Osteoblast (primary cell): ENCODE data around the gene EYS. TPM values are rescaled to one million over a fixed set of nuclear protein-coding genes. Genes with fewer than 3 reads are reported as not detected.

ENCODE experiments used
- DNase-seq: peaks from one replicate; pipeline ENCODE4 v3.0.0; 2011; ENCODE audit warnings: low spot score, mixed read lengths; ENCODE audit not compliant: insufficient read length; ENCODE audit errors: missing footprints
- H2AFZ ChIP-seq: 2 replicates; pipeline ENCODE4 v1.6.0; 2011; ENCODE audit warnings: mild to moderate bottlenecking, low read length
- H3K27ac ChIP-seq: 2 replicates; pipeline ENCODE4 v1.5.1; 2011; ENCODE audit warnings: mild to moderate bottlenecking, low read depth, low read length, moderate library complexity
- H3K27me3 ChIP-seq: 2 replicates; pipeline ENCODE4 v1.6.0; 2012; ENCODE audit warnings: mild to moderate bottlenecking, control low read depth, inconsistent platforms, low read length, moderate library complexity; ENCODE audit not compliant: insufficient read depth
- H3K36me3 ChIP-seq: 2 replicates; pipeline ENCODE4 v1.5.1; 2011; ENCODE audit warnings: mild to moderate bottlenecking, low read length, control low read depth, moderate library complexity; ENCODE audit not compliant: insufficient read depth
- H3K4me1 ChIP-seq: 2 replicates; pipeline ENCODE4 v1.5.1; 2011; ENCODE audit warnings: mild to moderate bottlenecking, low read length, control low read depth, moderate library complexity; ENCODE audit not compliant: insufficient read depth
- H3K4me2 ChIP-seq: 2 replicates; pipeline ENCODE4 v1.6.0; 2011; ENCODE audit warnings: mild to moderate bottlenecking, low read length; ENCODE audit not compliant: insufficient read depth
- H3K4me3 ChIP-seq: fragments of 200-600 bp; sonication (generic); 3 replicates; pipeline ENCODE4 v1.5.1; 2012; ENCODE audit warnings: mild to moderate bottlenecking, low read length, inconsistent platforms; ENCODE audit not compliant: insufficient read depth
- H3K79me2 ChIP-seq: 2 replicates; pipeline ENCODE4 v1.6.0; 2012; ENCODE audit warnings: mild to moderate bottlenecking, low read length, control low read depth, inconsistent platforms; ENCODE audit not compliant: insufficient read depth
- H3K9me3 ChIP-seq: 2 replicates; pipeline ENCODE4 v1.5.1; 2011; ENCODE audit warnings: low read depth, low read length, control low read depth
- H4K20me1 ChIP-seq: 2 replicates; pipeline ENCODE4 v1.6.0; 2012; ENCODE audit warnings: mild to moderate bottlenecking, low read length, control low read depth; ENCODE audit not compliant: insufficient read depth
- CTCF ChIP-seq: IDR thresholded peaks from 2 replicates; pipeline ENCODE4 v1.5.1; 2011; ENCODE audit warnings: mild to moderate bottlenecking, low read depth, low read length, moderate library complexity; ENCODE audit errors: extremely low read depth
- total RNA-seq: library from RNA; depleted of rRNA; stranded (reverse); fragments of >200 nt; gene quantifications from 2 replicates; pipeline ENCODE4 v1.2.3, GENCODE V29; 2012

Gene EYS
- total RNA-seq, 1 donor: under 0.01 TPM

GRCh38 chr6:63985223-63985622, 1721.8 kb downstream of the EYS start:
- Histone ChIP-seq H3K9me3 (no peaks in the 10 kb centered on the region), H3K4me2 (no peak overlapping the region), H3K36me3 (no peaks in the 10 kb centered on the region), H3K27me3 (no peaks in the 10 kb centered on the region), H3K4me3 (no peak overlapping the region), H3K27ac (no peak overlapping the region), H3K79me2 (no peaks in the 10 kb centered on the region), H4K20me1 (no peaks in the 10 kb centered on the region), H3K4me1 (no peaks in the 10 kb centered on the region), H2AFZ (no peak overlapping the region)
- no peak for TF ChIP-seq CTCF
- no peak for DNase-seq

GRCh38 chr6:63975699-63976098, 1731.3 kb downstream of the EYS start:
- Histone ChIP-seq H2AFZ (no peak overlapping the region), H3K36me3 (no peaks in the 10 kb centered on the region), H3K27ac (no peak overlapping the region), H3K79me2 (no peaks in the 10 kb centered on the region), H3K4me2 (no peak overlapping the region), H3K4me1 (no peaks in the 10 kb centered on the region), H3K27me3 (no peaks in the 10 kb centered on the region), H4K20me1 (no peaks in the 10 kb centered on the region), H3K4me3 (no peak overlapping the region), H3K9me3 (no peaks in the 10 kb centered on the region)
- TF ChIP-seq CTCF: no peak
- DNase-seq: no peak

- Histone ChIP-seq H3K79me2 (no peaks in the 10 kb centered on the region), H3K9me3 (no peaks in the 10 kb centered on the region), H3K4me1 (no peaks in the 10 kb centered on the region), H3K27me3 (no peaks in the 10 kb centered on the region), H4K20me1 (no peaks in the 10 kb centered on the region), H3K27ac (no peak overlapping the region), H3K4me2 (no peak overlapping the region), H2AFZ (no peak overlapping the region), H3K36me3 (no peaks in the 10 kb centered on the region), H3K4me3 (no peak overlapping the region)
- no peak for TF ChIP-seq CTCF
- no peak for DNase-seq
Measured at GRCh38 chr6:63968650-63969049, 1738.4 kb downstream of the EYS start.

GRCh38 chr6:63964366-63964765, 1742.7 kb downstream of the EYS start:
- Histone ChIP-seq H3K27ac (no peak overlapping the region), H3K27me3 (no peaks in the 10 kb centered on the region), H3K4me3 (no peak overlapping the region), H3K4me1 (no peaks in the 10 kb centered on the region), H3K4me2 (no peak overlapping the region), H4K20me1 (no peaks in the 10 kb centered on the region), H3K79me2 (no peaks in the 10 kb centered on the region), H2AFZ (no peak overlapping the region), H3K36me3 (no peaks in the 10 kb centered on the region), H3K9me3 (no peaks in the 10 kb centered on the region)
- no peak for DNase-seq
- TF ChIP-seq CTCF: no peak
